Neural cell (in vitro differentiated cells): ENCODE measurements around the gene NDUFB3. TPM values are rescaled to one million over a fixed set of nuclear protein-coding genes. Genes with fewer than 3 reads are reported as not detected.

ENCODE experiments used
- H2AFZ ChIP-seq: fragments of 200-600, 300-800 bp; sonication (generic), shearing (Covaris generic); 2 replicates; pipeline ENCODE4 v1.6.0; 2014; ENCODE audit warnings: low read depth, mild to moderate bottlenecking, antibody characterized with exemption, low read length, moderate library complexity
- H3F3A ChIP-seq: fragments of 200-600 bp; shearing (Covaris generic); 2 replicates; pipeline ENCODE4 v1.6.1; 2016; ENCODE audit warnings: mild to moderate bottlenecking, moderate library complexity, mixed read lengths, antibody characterized with exemption, low read length; ENCODE audit not compliant: insufficient read depth, poor library complexity, severe bottlenecking
- H3K27ac ChIP-seq: fragments of 200-600, 300-800 bp; sonication (generic), shearing (Covaris generic); 2 replicates; pipeline ENCODE4 v1.5.1; 2014; ENCODE audit warnings: mild to moderate bottlenecking, low read length, moderate library complexity
- H3K27me3 ChIP-seq: fragments of 300-800, 200-600 bp; sonication (generic), shearing (Covaris generic); 2 replicates; pipeline ENCODE4 v1.6.0; 2014; ENCODE audit warnings: mild to moderate bottlenecking, low read depth, low read length, moderate library complexity; ENCODE audit not compliant: insufficient read depth
- H3K36me3 ChIP-seq: fragments of 300-800, 200-600 bp; sonication (generic), shearing (Covaris generic); 2 replicates; pipeline ENCODE4 v1.5.1; 2014; ENCODE audit warnings: mild to moderate bottlenecking, antibody characterized with exemption, low read length, moderate library complexity; ENCODE audit not compliant: insufficient read depth
- H3K4me2 ChIP-seq: fragments of 300-800, 200-600 bp; sonication (generic), shearing (Covaris generic); 2 replicates; pipeline ENCODE4 v1.6.0; 2014; ENCODE audit warnings: mild to moderate bottlenecking, low read length
- H3K4me3 ChIP-seq: fragments of 300-800, 200-600 bp; sonication (generic), shearing (Covaris generic); 2 replicates; pipeline ENCODE4 v1.5.1; 2014; ENCODE audit warnings: mild to moderate bottlenecking, low read length, moderate library complexity
- H3K79me2 ChIP-seq: fragments of 200-600 bp; shearing (Covaris generic); replicated peaks from 2 replicates; pipeline ENCODE4 v1.6.0; 2014; ENCODE audit warnings: mild to moderate bottlenecking, low read length, moderate library complexity; ENCODE audit not compliant: insufficient read depth
- H3K9ac ChIP-seq: fragments of 300-800, 200-600 bp; sonication (generic), shearing (Covaris generic); 2 replicates; pipeline ENCODE4 v1.6.1; 2016; ENCODE audit warnings: mild to moderate bottlenecking, low read length, mixed read lengths
- H3K9me2 ChIP-seq: fragments of 200-600 bp; shearing (Covaris generic); 2 replicates; pipeline ENCODE4 v1.6.1; 2016; ENCODE audit warnings: mild to moderate bottlenecking, low read length, mixed read lengths; ENCODE audit not compliant: insufficient read depth
- H3K9me3 ChIP-seq: fragments of 200-600, 300-800 bp; sonication (generic), shearing (Covaris generic); 2 replicates; pipeline ENCODE4 v1.6.1; 2016; ENCODE audit warnings: mild to moderate bottlenecking, mixed run types, low read length, moderate library complexity, mixed read lengths
- H4K20me1 ChIP-seq: fragments of 200-600 bp; shearing (Covaris generic); 2 replicates; pipeline ENCODE4 v1.6.1; 2016; ENCODE audit warnings: mild to moderate bottlenecking, mixed run types; ENCODE audit not compliant: insufficient read depth
- EP300 ChIP-seq: fragments of 450-650 bp; conservative IDR thresholded peaks from 2 replicates; pipeline ENCODE4 v1.6.1; 2014; ENCODE audit warnings: antibody characterized with exemption, mild to moderate bottlenecking, moderate library complexity; ENCODE audit not compliant: poor library complexity, severe bottlenecking
- EZH2 ChIP-seq: fragments of 200-600, 300-800 bp; shearing (Covaris generic), sonication (generic); IDR thresholded peaks from 2 replicates; pipeline ENCODE4 v1.6.1; 2014; ENCODE audit warnings: antibody characterized with exemption, low read length, borderline replicate concordance, mild to moderate bottlenecking; ENCODE audit not compliant: insufficient read depth, poor library complexity, severe bottlenecking
- MXI1 ChIP-seq: fragments of 450-650 bp; conservative IDR thresholded peaks from 2 replicates; pipeline ENCODE4 v1.6.1; 2014; ENCODE audit warnings: antibody characterized with exemption, mild to moderate bottlenecking; ENCODE audit not compliant: poor library complexity, severe bottlenecking
- POLR2AphosphoS5 ChIP-seq: IDR thresholded peaks from 2 replicates; pipeline ENCODE4 v1.6.1; 2012
- RAD21 ChIP-seq: fragments of 450-650 bp; conservative IDR thresholded peaks from 2 replicates; pipeline ENCODE4 v1.6.1; 2014; ENCODE audit warnings: antibody characterized with exemption, mild to moderate bottlenecking, moderate library complexity
- SMC3 ChIP-seq: fragments of 450-650 bp; conservative IDR thresholded peaks from 2 replicates; pipeline ENCODE4 v1.6.1; 2014; ENCODE audit warnings: antibody characterized with exemption, mild to moderate bottlenecking, moderate library complexity; ENCODE audit not compliant: poor library complexity
- TAF1 ChIP-seq: IDR thresholded peaks from 2 replicates; pipeline ENCODE4 v1.6.1; 2012; ENCODE audit warnings: low read depth
- polyA plus RNA-seq: library from polyadenylated mRNA; depleted of rRNA; stranded (reverse); fragments of >200 nt; gene quantifications from 2 replicates; pipeline ENCODE4 v1.2.3, GENCODE V29; 2014
- small RNA-seq, 3 experiments: library from RNA; depleted of rRNA; stranded (forward); fragments of <200 nt; gene quantifications; one replicate each; pipeline ENCODE3, GENCODE V24; 2012
- TF ChIP-seq, protein P1 (sequence below): fragments of 450-650 bp; IDR thresholded peaks from 2 replicates; pipeline ENCODE4 v1.5.1; 2014; ENCODE audit warnings: antibody characterized with exemption, mild to moderate bottlenecking, moderate library complexity; ENCODE audit not compliant: poor library complexity, severe bottlenecking
- TF ChIP-seq, protein P2 (sequence below): IDR thresholded peaks from 2 replicates; pipeline ENCODE4 v1.6.1; 2012; ENCODE audit warnings: borderline replicate concordance

The NDUFB3 gene
- polyA plus RNA-seq, 1 donor from 2014 or later = 154 TPM

DNA sequence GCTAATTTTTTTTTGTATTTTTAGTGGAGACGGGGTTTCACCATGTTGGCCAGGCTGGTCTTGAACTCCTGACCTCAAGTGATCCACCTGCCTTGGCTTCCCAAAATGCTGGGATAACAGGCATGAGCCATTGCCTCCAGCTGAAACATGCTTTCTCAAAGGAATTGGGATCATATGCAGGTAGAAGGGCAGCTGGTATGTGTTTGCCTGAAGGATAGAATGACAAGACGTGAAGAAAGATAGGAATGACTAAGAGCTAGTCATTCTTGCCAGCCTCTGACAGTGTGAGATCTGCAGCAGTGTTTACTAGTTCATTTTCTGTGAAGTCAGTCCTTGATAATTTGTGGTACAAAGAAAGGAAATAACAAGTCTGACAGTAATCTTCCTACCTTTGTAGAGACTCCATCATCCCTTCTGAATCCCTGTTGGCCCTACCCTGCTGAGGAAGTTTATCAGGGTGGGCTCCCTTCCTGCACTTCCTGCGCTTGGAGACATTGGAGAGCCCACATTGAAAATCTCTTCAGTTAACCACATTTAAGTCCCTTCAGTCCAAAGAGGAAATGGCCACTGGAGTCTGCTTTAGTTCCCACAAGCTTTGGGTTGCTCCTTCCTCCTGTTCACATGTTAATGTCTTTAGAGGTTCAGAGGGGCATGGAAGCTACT, 58.9 kb downstream of the NDUFB3 start:
- Histone ChIP-seq H3K9me3 (no peaks in the 10 kb centered on the region), H3K27ac (no peak overlapping the region), H3K79me2 (no peaks in the 10 kb centered on the region), H4K20me1 (no peaks in the 10 kb centered on the region), H3K9me2 (no peaks in the 10 kb centered on the region), H3K36me3 (no peaks in the 10 kb centered on the region), H3K4me3 (no peak overlapping the region), H3K27me3 (no peaks in the 10 kb centered on the region), H3F3A (no peaks in the 10 kb centered on the region), H3K9ac (no peak overlapping the region), H2AFZ (no peak overlapping the region), H3K4me2 (no peak overlapping the region)
- no peak for TF ChIP-seq EZH2
- no peak for TF ChIP-seq RAD21

DNA sequence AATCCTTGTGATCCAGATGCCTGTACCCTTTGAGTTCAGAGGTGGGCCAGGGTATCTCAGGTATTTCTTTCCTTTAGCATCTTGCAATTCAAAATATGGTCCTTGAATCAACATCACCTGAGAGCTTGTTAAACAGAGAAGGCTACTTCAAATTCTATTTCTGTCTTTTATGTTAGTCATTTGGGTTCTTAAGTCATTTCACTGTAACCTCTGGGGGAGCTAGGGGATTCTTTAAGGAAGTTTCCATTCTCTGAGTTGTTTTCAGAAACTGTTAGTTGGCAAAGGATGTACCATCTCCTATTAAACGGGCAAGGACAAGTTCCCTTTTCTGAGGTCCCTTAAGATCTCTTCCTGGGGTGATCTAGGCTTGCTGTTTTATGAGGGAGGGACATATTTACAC, 60.7 kb downstream of the NDUFB3 start:
- Histone ChIP-seq H3F3A (no peaks in the 10 kb centered on the region), H3K27me3 (no peaks in the 10 kb centered on the region), H3K36me3 (no peaks in the 10 kb centered on the region), H3K9me3 (no peaks in the 10 kb centered on the region), H3K79me2 (no peaks in the 10 kb centered on the region), H3K9ac (no peak overlapping the region), H3K4me3 (no peak overlapping the region), H4K20me1 (no peaks in the 10 kb centered on the region), H2AFZ (no peak overlapping the region), H3K4me2 (no peak overlapping the region), H3K27ac (no peak overlapping the region), H3K9me2 (no peaks in the 10 kb centered on the region)
- TF ChIP-seq EP300 (no peak), EZH2 (no peak), POLR2AphosphoS5 (no peak), TAF1 (no peak), SMC3 (no peak), MXI1 (no peak), RAD21 (no peak)
- TF ChIP-seq, protein P1, sequence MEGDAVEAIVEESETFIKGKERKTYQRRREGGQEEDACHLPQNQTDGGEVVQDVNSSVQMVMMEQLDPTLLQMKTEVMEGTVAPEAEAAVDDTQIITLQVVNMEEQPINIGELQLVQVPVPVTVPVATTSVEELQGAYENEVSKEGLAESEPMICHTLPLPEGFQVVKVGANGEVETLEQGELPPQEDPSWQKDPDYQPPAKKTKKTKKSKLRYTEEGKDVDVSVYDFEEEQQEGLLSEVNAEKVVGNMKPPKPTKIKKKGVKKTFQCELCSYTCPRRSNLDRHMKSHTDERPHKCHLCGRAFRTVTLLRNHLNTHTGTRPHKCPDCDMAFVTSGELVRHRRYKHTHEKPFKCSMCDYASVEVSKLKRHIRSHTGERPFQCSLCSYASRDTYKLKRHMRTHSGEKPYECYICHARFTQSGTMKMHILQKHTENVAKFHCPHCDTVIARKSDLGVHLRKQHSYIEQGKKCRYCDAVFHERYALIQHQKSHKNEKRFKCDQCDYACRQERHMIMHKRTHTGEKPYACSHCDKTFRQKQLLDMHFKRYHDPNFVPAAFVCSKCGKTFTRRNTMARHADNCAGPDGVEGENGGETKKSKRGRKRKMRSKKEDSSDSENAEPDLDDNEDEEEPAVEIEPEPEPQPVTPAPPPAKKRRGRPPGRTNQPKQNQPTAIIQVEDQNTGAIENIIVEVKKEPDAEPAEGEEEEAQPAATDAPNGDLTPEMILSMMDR = no peak
- TF ChIP-seq, protein P2, sequence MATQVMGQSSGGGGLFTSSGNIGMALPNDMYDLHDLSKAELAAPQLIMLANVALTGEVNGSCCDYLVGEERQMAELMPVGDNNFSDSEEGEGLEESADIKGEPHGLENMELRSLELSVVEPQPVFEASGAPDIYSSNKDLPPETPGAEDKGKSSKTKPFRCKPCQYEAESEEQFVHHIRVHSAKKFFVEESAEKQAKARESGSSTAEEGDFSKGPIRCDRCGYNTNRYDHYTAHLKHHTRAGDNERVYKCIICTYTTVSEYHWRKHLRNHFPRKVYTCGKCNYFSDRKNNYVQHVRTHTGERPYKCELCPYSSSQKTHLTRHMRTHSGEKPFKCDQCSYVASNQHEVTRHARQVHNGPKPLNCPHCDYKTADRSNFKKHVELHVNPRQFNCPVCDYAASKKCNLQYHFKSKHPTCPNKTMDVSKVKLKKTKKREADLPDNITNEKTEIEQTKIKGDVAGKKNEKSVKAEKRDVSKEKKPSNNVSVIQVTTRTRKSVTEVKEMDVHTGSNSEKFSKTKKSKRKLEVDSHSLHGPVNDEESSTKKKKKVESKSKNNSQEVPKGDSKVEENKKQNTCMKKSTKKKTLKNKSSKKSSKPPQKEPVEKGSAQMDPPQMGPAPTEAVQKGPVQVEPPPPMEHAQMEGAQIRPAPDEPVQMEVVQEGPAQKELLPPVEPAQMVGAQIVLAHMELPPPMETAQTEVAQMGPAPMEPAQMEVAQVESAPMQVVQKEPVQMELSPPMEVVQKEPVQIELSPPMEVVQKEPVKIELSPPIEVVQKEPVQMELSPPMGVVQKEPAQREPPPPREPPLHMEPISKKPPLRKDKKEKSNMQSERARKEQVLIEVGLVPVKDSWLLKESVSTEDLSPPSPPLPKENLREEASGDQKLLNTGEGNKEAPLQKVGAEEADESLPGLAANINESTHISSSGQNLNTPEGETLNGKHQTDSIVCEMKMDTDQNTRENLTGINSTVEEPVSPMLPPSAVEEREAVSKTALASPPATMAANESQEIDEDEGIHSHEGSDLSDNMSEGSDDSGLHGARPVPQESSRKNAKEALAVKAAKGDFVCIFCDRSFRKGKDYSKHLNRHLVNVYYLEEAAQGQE = no peak

Small RNAs within 50 kb of the gene (small RNA-seq; reads per million reads assigned to genes)
- gene RNU6-1206P = 0 reads per million in 3 experiments

Other genes with a start within 250 kb of the NDUFB3 start
- gene CLK1, start 207.3 kb upstream of the NDUFB3 start, polyA plus RNA-seq = 699 and 745 TPM in 2 replicates
- 78.1 and 109 TPM in 2 replicates for gene PPIL3, start 182.9 kb upstream of the NDUFB3 start, polyA plus RNA-seq
- gene NIF3L1, start 182.6 kb upstream of the NDUFB3 start, polyA plus RNA-seq = 57.0 and 74.8 TPM in 2 replicates
- 14.8 and 17.2 TPM in 2 replicates for gene ORC2, start 108.3 kb upstream of the NDUFB3 start, polyA plus RNA-seq
- 18.1 and 20.4 TPM in 2 replicates for gene HYCC2, start 330 bp upstream of the NDUFB3 start, polyA plus RNA-seq
- gene CFLAR, start 44.2 kb downstream of the NDUFB3 start, polyA plus RNA-seq = 0.84 and 1.6 TPM in 2 replicates
- not detected in 2 replicates for gene CASP10, start 111.1 kb downstream of the NDUFB3 start, polyA plus RNA-seq
- 0.72 TPM in 1 of 2 replicates, not detected in the other for gene CASP8, start 188.5 kb downstream of the NDUFB3 start, polyA plus RNA-seq